AG04449 (cell line): Measurements from ENCODE around the gene ZBTB7C.

ENCODE experiments used
- CTCF ChIA-PET: fragments of 350-600 bp; formaldehyde crosslinking; extraction: SDS; loops from one replicate; lab custom pipeline; 2021; ENCODE audit warnings: antibody characterized with exemption; lab: Yijun Ruan, JAX
- POLR2A ChIA-PET: fragments of 400-600, 350-600 bp; formaldehyde crosslinking; extraction: SDS; loops from one replicate; lab custom pipeline; 2020; ENCODE audit warnings: antibody characterized with exemption, inconsistent platforms; lab: Yijun Ruan, JAX
- DNase-seq: peaks from one replicate; pipeline ENCODE4 v3.0.0-alpha.2; 2010; ENCODE audit warnings: low read depth, low spot score
- H3K4me3 ChIP-seq: 2 replicates; pipeline ENCODE4 v1.5.1; 2011; ENCODE audit warnings: low read depth, mild to moderate bottlenecking, control low read depth, low read length
- CTCF ChIP-seq: IDR thresholded peaks from one replicate; pipeline ENCODE4 v1.5.1; 2011; ENCODE audit warnings: mild to moderate bottlenecking, moderate library complexity, low read length, control low read depth, inconsistent platforms; ENCODE audit not compliant: insufficient read depth; ENCODE audit errors: missing control alignments

ZBTB7C gene

GRCh38 chr18:48396561-48396960, 12.6 kb downstream of the ZBTB7C start:
- DNase-seq, result no peak
- ChIA-PET CTCF (interaction anchor here (1.2 kb wide), 1 partner anchor 49 kb away, joined by 3 read pairs; no protein-coding TSS in a partner anchor), POLR2A (no interaction called here)
- TF ChIP-seq CTCF, result no peak
- no peak overlapping the region for H3K4me3 ChIP-seq

- ChIA-PET CTCF (interaction anchor here (1.2 kb wide), 1 partner anchor 50 kb away, joined by 3 read pairs; no protein-coding TSS in a partner anchor), POLR2A (no interaction called here)
- no peak overlapping the region for H3K4me3 ChIP-seq
- no peak for DNase-seq
- TF ChIP-seq CTCF, result no peak
Observed at GRCh38 chr18:48395646-48396045, 13.5 kb downstream of the ZBTB7C start.

- ChIA-PET CTCF (no interaction called here), POLR2A (no interaction called here)
- TF ChIP-seq CTCF, result no peak
- H3K4me3 ChIP-seq, result no peak overlapping the region
- no peak for DNase-seq
Observed at GRCh38 chr18:48394176-48394575, 15.0 kb downstream of the ZBTB7C start.

- H3K4me3 ChIP-seq, result no peak overlapping the region
- no peak for TF ChIP-seq CTCF
- DNase-seq, result no peak
- ChIA-PET CTCF (interaction anchor here (1.8 kb wide), 1 partner anchor 53 kb away, joined by 4 read pairs; no protein-coding TSS in a partner anchor), POLR2A (no interaction called here)
Observed at GRCh38 chr18:48393776-48394175, 15.4 kb downstream of the ZBTB7C start.

- TF ChIP-seq CTCF, result no peak
- CTCF ChIA-PET, result interaction anchor here (1.8 kb wide), 1 partner anchor 53 kb away, joined by 4 read pairs; no protein-coding TSS in a partner anchor
- DNase-seq, result no peak
- no peak overlapping the region for H3K4me3 ChIP-seq
- POLR2A ChIA-PET, result no interaction called here
Observed at GRCh38 chr18:48393170-48393569, 16.0 kb downstream of the ZBTB7C start.

GRCh38 chr18:48392268-48392667, 16.9 kb downstream of the ZBTB7C start:
- CTCF ChIA-PET, result interaction anchor here (1.8 kb wide), 1 partner anchor 54 kb away, joined by 4 read pairs; no protein-coding TSS in a partner anchor
- no peak overlapping the region for H3K4me3 ChIP-seq
- DNase-seq, result no peak
- POLR2A ChIA-PET, result no interaction called here
- TF ChIP-seq CTCF, result no peak
